CD4-positive, alpha-beta T cell (primary cell): ENCODE results near the gene NNT. TPM values are rescaled to one million over a fixed set of nuclear protein-coding genes. Genes with fewer than 3 reads are reported as not detected.

Source experiments
- ATAC-seq: fragments of 200-7000 bp; cut with Tn5 transposase; one replicate; pipeline ENCODE4 v1.10.0; 2022; ENCODE audit warnings: mild to moderate bottlenecking; ENCODE audit not compliant: poor library complexity
- CTCF ChIA-PET: fragments of 350-600 bp; sonication (Branson Sonifier 250); formaldehyde crosslinking; loops from one replicate; lab custom pipeline; 2021; ENCODE audit warnings: antibody characterized with exemption, inconsistent platforms; lab: Charles Lee
- POLR2A ChIA-PET: fragments of 350-600 bp; sonication (Branson Sonifier 250); formaldehyde crosslinking; loops from one replicate; lab custom pipeline; 2021; ENCODE audit warnings: antibody characterized with exemption, inconsistent platforms; lab: Charles Lee
- DNase-seq, 14 experiments: peaks; one replicate each; pipeline ENCODE4 v3.0.0-alpha.2; 2013 to 2020; ENCODE audit warnings: mixed read lengths in 2 of 14
- H3K27ac ChIP-seq, 2 donors: one replicate each; pipeline versions ENCODE4 v1.5.1 to v1.7.0; 2013; ENCODE audit warnings: low read length in 2 of 2, low read depth in 1 of 2, mild to moderate bottlenecking in 1 of 2
- H3K27me3 ChIP-seq, 2 experiments: 1 replicate in 1 of 2; 2 replicates in 1 of 2; pipeline versions ENCODE4 v1.6.1 to v1.7.0; 2013; ENCODE audit warnings: low read length in 2 of 2, control low read depth in 1 of 2, mild to moderate bottlenecking in 1 of 2, moderate library complexity in 1 of 2; ENCODE audit not compliant: insufficient read depth in 2 of 2, control insufficient read depth in 1 of 2
- H3K36me3 ChIP-seq: one replicate; pipeline ENCODE4 v1.6.1; 2013; ENCODE audit warnings: low read length, control low read depth; ENCODE audit not compliant: insufficient read depth
- H3K4me1 ChIP-seq: one replicate; pipeline ENCODE4 v1.6.1; 2013; ENCODE audit warnings: low read length, control low read depth; ENCODE audit not compliant: insufficient read depth
- H3K4me3 ChIP-seq: one replicate; pipeline ENCODE4 v1.5.1; 2013; ENCODE audit warnings: mild to moderate bottlenecking, low read length, moderate library complexity
- H3K9me3 ChIP-seq, 2 experiments: 1 replicate in 1 of 2; 2 replicates in 1 of 2; pipeline versions ENCODE4 v1.6.1 to v1.7.0; 2013; ENCODE audit warnings: low read length in 2 of 2, mild to moderate bottlenecking in 2 of 2, control low read depth in 1 of 2, moderate library complexity in 1 of 2; ENCODE audit not compliant: control insufficient read depth in 1 of 2, insufficient read depth in 1 of 2
- H3K27ac Mint-ChIP-seq: one replicate; pipeline ENCODE4 v1.8.0; 2020; ENCODE audit warnings: mixed read lengths
- H3K27me3 Mint-ChIP-seq: one replicate; pipeline ENCODE4 v1.8.0; 2021; ENCODE audit warnings: mixed read lengths
- H3K36me3 Mint-ChIP-seq: one replicate; pipeline ENCODE4 v1.8.0; 2021; ENCODE audit warnings: low read depth, mixed read lengths
- H3K4me1 Mint-ChIP-seq: one replicate; pipeline ENCODE4 v1.8.0; 2021; ENCODE audit warnings: low read depth, mixed read lengths
- H3K4me3 Mint-ChIP-seq: one replicate; pipeline ENCODE4 v1.8.0; 2020; ENCODE audit warnings: mild to moderate bottlenecking, mixed read lengths
- H3K9me3 Mint-ChIP-seq: one replicate; pipeline ENCODE4 v1.8.0; 2020; ENCODE audit warnings: mixed read lengths
- CTCF ChIP-seq: fragments of 200-600 bp; IDR thresholded peaks from one replicate; pipeline ENCODE4 v1.8.0; 2022; ENCODE audit warnings: antibody characterized with exemption, mild to moderate bottlenecking
- intact Hi-C, 2 experiments: fragments of 100-400 bp; cut with DNase I in 1 of 2; cut with micrococcal nuclease in 1 of 2; formaldehyde crosslinking; loops; one replicate each; pipeline versions ENCODE4 v1.15.1 to v1.9.0; 2023 to 2025; cut with DNase I, micrococcal nuclease
- total RNA-seq, 174 experiments: library from RNA in 2 of 174; stranded (reverse) in 2 of 174; gene quantifications; one replicate each; pipeline ENCODE4 v1.2.3 and lab custom pipeline; 2021 to 2026

The NNT gene
- total RNA-seq, 2 experiments from 2014 or later: 22.3 to 23.5 TPM

- Histone ChIP-seq H3K27me3 (no peaks in the 10 kb centered on the region), H3K27ac (no peak overlapping the region), H3K9me3 (peaks cover under 1 to 6% of the 10 kb centered on the region in 2 experiments), H3K4me1 (no peaks in the 10 kb centered on the region), H3K36me3 (peaks cover 54% of the 10 kb centered on the region), H3K4me3 (no peak overlapping the region)
- ChIA-PET POLR2A (no interaction called here), CTCF (no interaction called here)
- H3K27me3 Mint-ChIP-seq: no peaks in the 10 kb centered on the region
- no peak for TF ChIP-seq CTCF
- peaks cover 5% of the 10 kb centered on the region for H3K9me3 Mint-ChIP-seq
- DNase-seq (no peak), ATAC-seq (no peak)
- peaks cover 8% of the 10 kb centered on the region for H3K4me1 Mint-ChIP-seq
- no peak overlapping the region for H3K4me3 Mint-ChIP-seq
- intact Hi-C loops: no loop called here
- H3K27ac Mint-ChIP-seq: no peak overlapping the region
- peaks cover 91% of the 10 kb centered on the region for H3K36me3 Mint-ChIP-seq
Observed at GRCh38 chr5:43701227-43701626, 98.2 kb downstream of the NNT start.

- intact Hi-C loops: no loop called here
- no peak for ATAC-seq
- DNase-seq: no peak
- no peak overlapping the region for H3K27ac ChIP-seq
- H3K4me1 ChIP-seq: no peaks in the 10 kb centered on the region
- no peaks in the 10 kb centered on the region for H3K27me3 ChIP-seq
- Mint-ChIP-seq H3K9me3 (peaks cover 5% of the 10 kb centered on the region), H3K27me3 (no peaks in the 10 kb centered on the region), H3K4me3 (no peak overlapping the region), H3K27ac (no peak overlapping the region), H3K36me3 (peaks cover 86% of the 10 kb centered on the region), H3K4me1 (peaks cover 5% of the 10 kb centered on the region)
- H3K36me3 ChIP-seq: peaks cover 49% of the 10 kb centered on the region
- H3K9me3 ChIP-seq: no peaks in the 10 kb centered on the region
- H3K4me3 ChIP-seq: no peak overlapping the region
- CTCF ChIA-PET: interaction anchor here (0.6 kb wide), 1 partner anchor 558 kb away, joined by 3 read pairs; no protein-coding TSS in a partner anchor
- TF ChIP-seq CTCF: no peak
- POLR2A ChIA-PET: no interaction called here
Observed at GRCh38 chr5:43702293-43702692, 99.3 kb downstream of the NNT start.

DNA sequence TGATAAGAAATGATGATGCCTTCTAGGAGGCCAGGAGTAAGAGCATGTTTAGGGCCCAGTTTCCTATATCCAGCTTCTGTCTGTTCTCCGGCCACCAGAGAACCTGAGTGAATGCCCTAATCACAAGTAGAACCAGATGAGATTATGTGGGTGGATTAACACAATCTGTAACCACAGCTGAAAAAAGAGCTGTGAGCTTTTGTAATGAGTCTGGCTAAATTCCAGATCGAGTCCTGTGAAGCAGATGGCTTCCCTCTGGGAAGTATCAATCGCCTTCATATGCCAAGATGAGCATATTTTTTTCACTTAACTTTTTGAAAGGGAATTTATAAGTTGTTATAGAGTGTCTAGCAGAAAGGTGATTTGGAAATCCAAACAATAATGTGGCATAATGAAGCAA lies 99.8 kb downstream of the NNT start:
- peaks cover 80% of the 10 kb centered on the region for H3K36me3 Mint-ChIP-seq
- no peak overlapping the region for H3K27ac Mint-ChIP-seq
- peaks cover 49% of the 10 kb centered on the region for H3K36me3 ChIP-seq
- no peaks in the 10 kb centered on the region for H3K9me3 ChIP-seq
- H3K4me3 Mint-ChIP-seq: no peak overlapping the region
- no peak overlapping the region for H3K4me3 ChIP-seq
- ChIA-PET CTCF (interaction anchor here (0.6 kb wide), 1 partner anchor 559 kb away, joined by 3 read pairs; no protein-coding TSS in a partner anchor), POLR2A (no interaction called here)
- intact Hi-C loops: no loop called here
- no peaks in the 10 kb centered on the region for H3K4me1 Mint-ChIP-seq
- DNase-seq (no peak), ATAC-seq (no peak)
- H3K27me3 Mint-ChIP-seq: no peaks in the 10 kb centered on the region
- no peak overlapping the region for H3K27ac ChIP-seq
- TF ChIP-seq CTCF: no peak
- H3K4me1 ChIP-seq: no peaks in the 10 kb centered on the region
- H3K9me3 Mint-ChIP-seq: peaks cover 5% of the 10 kb centered on the region
- H3K27me3 ChIP-seq: no peaks in the 10 kb centered on the region
